ENCODE measurements around the gene AKT1.

AKT1 gene

DNA sequence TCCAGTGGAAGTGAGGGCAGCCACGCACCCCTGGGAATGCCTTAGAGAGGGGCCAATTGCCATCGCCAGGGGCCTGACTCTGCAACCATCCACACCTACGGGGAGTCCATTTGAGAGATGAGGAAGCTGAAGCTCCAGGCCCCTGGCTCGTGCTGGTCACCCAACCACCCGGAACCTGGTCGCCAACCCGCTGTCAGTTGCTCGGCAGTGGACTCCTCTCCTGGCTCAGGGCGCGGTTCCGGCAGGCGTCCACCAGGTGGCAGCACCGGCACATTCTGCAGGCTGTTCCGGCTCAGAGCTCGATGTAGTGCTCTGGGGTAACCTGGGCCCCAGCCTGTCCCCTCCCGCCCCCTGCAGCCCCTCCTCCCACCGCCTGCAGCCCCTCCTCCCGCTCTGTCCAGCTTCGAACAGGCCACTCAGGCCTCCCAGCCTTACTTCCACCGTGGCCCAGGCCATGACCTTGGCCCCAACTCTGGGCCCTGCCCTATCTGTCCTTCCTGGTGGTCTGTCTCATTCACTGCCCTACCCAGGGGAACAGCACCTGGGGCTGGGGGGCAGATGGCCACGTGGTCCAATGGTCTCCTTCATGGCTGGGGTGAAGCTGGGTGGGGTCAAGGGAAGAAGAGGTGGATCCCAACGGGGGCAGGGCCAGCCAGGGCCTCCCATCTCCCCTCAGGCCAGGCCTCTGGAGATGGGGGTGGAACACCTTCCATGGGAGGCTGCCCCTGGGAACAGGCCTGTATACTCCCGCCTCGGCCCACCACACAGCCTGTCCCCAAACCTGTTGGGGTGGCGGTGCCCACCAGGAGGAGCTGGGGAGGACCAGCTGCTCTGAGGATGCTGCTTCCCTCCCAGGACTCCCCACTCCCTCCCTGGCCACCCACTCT is 26.9 kb downstream of the AKT1 start:
- TF ChIP-seq, protein P1, sequence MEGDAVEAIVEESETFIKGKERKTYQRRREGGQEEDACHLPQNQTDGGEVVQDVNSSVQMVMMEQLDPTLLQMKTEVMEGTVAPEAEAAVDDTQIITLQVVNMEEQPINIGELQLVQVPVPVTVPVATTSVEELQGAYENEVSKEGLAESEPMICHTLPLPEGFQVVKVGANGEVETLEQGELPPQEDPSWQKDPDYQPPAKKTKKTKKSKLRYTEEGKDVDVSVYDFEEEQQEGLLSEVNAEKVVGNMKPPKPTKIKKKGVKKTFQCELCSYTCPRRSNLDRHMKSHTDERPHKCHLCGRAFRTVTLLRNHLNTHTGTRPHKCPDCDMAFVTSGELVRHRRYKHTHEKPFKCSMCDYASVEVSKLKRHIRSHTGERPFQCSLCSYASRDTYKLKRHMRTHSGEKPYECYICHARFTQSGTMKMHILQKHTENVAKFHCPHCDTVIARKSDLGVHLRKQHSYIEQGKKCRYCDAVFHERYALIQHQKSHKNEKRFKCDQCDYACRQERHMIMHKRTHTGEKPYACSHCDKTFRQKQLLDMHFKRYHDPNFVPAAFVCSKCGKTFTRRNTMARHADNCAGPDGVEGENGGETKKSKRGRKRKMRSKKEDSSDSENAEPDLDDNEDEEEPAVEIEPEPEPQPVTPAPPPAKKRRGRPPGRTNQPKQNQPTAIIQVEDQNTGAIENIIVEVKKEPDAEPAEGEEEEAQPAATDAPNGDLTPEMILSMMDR (conservative IDR thresholded peaks at IDR 0.05; ENCODE audit: low read depth, low read length), result peak; percentile 84
- DNase-seq (ENCODE audit: low read depth), result peak; percentile 13
- no peak overlapping the region for H3K4me3 ChIP-seq (ENCODE audit: low read length)

DNA sequence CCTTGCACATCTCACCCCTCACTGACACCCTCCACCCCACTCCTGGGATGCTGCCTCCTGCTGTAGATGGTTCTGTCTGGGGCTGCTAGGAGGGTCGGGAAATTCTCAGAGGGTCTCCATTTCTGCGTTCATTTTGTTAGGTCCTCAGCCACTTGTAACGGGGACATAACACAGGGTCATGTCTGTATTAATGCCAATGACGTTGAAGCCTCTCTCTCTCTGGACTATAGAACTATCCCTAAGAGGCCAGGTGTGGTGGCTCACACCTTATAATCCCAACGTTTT is 28.0 kb downstream of the AKT1 start:
- TF ChIP-seq, protein P1 (conservative IDR thresholded peaks at IDR 0.05; ENCODE audit: low read depth, low read length), result no peak
- DNase-seq (ENCODE audit: low read depth), result no peak

DNA sequence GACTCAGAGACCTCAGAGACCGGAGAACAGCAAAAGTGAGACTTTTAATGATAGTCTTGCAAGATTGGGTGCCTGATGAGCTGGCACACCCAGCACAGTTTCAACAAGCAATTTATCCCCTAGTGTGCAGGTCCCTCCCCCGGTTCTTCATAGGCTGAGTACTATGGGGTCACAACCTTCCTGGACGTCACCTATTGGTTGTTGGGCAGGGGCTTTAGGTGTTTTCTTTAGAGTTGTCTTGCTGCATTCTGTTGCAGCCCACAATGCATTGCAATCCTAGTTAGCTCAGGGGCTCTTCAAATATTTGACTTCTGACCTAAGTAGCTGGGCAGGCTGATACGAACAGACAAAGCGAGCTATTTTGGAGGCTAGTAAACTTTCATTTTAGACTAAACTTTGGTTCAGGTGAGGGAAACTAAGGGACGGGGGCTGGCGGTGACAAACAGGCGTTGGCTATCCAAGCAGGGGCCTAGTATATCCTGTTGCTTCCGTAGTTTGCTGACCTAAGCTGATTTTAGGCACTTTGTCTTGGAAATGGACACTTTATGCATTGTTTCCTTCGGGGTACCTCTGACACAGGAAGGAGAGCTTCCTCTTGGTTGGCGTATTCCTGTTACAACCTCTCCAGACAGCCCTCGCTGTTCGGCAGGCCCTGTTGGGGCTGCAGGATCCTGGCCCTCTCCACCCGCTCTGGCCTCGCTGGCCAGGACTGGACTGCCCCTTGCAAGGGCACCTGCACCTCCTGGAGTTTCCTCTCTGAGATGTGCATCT is 28.5 kb downstream of the AKT1 start:
- DNase-seq (ENCODE audit: low read depth), result no peak
- H3K4me3 ChIP-seq (ENCODE audit: low read length), result no peak overlapping the region
- TF ChIP-seq, protein P1 (conservative IDR thresholded peaks at IDR 0.05; ENCODE audit: low read depth, low read length), result no peak

More for the DNA sequence above, 28.0 kb downstream of the AKT1 start:
- no peak overlapping the region for H3K4me3 ChIP-seq (ENCODE audit: low read length)

DNA sequence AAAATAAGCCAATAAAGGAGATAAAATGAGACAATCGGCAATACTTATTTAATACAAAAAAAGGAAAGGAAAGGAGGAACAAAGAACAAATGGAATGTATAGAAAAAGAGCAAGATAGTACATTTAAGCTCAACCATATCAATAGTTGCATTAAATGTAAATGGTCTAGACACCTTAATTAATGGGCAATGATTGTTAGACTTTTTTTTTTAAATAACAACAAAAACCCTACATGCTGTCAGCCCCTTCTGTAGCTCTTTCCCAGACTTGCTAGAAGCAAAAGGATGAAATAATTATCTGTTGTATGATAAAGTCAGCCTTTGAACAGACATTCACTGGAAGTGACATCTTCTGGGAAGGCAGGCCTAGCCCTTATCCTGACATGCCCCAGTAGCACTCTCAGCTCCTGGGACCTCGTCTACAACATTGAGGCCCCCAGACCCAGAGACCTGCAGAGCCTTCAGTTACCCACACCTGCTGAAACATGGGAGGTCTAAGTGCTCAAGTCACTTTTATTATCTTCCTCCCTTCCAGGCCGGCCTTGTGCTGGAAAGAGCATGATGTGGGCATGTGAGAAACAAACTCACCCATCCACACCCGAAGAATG is 29.2 kb downstream of the AKT1 start:
- DNase-seq (ENCODE audit: low read depth), result no peak
- no peak overlapping the region for H3K4me3 ChIP-seq (ENCODE audit: low read length)
- TF ChIP-seq, protein P1 (conservative IDR thresholded peaks at IDR 0.05; ENCODE audit: low read depth, low read length), result no peak

DNA sequence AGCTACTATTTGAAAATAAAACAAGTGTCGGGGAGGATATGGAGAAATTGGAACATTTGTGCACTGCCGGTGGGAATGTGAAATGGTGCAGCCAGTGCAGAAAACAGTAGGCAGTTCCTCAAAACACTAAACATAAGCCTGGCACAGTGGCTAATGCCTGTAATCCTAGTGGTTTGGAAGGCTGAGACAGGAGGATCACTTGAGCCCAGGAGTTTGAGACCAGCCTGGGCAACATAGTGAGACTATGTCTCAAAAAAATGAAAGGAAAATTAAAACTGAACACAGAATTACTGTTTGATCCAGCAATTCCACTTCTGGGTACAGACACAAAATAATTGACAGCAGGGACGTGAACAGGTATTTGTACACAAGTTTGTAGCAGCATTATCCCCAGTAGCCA is 30.0 kb downstream of the AKT1 start:
- no peak for DNase-seq (ENCODE audit: low read depth)

DNA sequence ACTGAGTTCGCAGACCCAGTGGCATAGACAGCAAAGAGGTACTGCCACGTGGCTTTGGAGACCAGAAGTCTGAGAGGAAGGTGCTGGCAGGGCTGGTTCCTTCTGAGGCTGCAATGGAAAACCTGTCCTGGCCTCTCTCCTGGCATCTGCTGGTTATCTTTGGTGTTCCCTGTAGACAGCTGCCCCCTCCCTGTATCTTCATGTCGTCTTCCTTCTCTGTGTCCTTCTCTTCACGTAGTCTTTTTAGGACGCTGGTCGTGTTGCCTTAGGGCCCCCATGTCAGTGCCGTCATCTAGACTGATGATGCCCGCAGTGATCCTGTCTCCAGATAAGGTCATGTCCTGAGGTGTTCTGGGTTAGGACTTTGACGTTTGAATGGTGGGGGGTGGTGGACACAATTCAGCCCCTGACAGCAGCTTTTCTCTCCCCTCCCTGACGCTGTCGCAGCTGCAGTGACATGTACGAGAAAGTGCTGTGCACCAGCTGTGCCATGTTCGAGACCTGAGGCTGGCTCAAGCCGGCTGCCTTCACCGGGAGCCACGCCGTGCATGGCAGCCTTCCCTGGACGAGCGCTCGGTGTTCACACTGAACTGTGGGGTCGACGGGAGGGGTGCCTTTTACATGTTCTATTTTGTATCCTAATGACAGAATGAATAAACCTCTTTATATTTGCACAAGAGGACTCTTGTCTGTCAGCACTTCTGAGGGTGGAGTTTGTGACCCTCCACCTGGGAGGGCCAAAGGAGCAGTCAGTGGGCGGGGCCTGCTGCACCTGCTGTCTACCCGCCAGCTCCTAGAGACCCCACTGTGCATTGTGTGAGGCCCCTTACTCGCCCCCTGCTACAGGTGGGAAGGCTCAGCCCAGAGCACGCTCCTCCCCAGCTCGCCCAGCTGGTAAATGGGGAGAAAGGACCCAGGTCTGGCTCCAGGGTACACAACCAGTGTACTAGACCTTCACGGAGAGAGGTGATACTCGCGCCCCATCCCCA is 36.3 kb downstream of the AKT1 start:
- TF ChIP-seq, protein P1 (conservative IDR thresholded peaks at IDR 0.05; ENCODE audit: low read depth, low read length), result no peak
- no peak for DNase-seq (ENCODE audit: low read depth)
- H3K4me3 ChIP-seq (ENCODE audit: low read length), result no peak overlapping the region

More for the DNA sequence above, 30.0 kb downstream of the AKT1 start:
- no peak overlapping the region for H3K4me3 ChIP-seq (ENCODE audit: low read length)
- TF ChIP-seq, protein P1 (conservative IDR thresholded peaks at IDR 0.05; ENCODE audit: low read depth, low read length), result no peak
